H9 (cell line): ENCODE results near the gene TRHDE. TPM values are rescaled to one million over a fixed set of nuclear protein-coding genes. Genes with fewer than 3 reads are reported as not detected.

Experiments used
- DNase-seq: peaks from one replicate; pipeline ENCODE4 v3.0.0-alpha.2; 2017
- H2AFZ ChIP-seq: one replicate; pipeline ENCODE4 v1.6.1; 2013; ENCODE audit warnings: mild to moderate bottlenecking, low read length, control low read depth, moderate library complexity
- H2AK5ac ChIP-seq: 2 replicates; pipeline ENCODE4 v1.6.1; 2013; ENCODE audit warnings: low read length, control low read depth, mixed read lengths; ENCODE audit not compliant: insufficient read length
- H2BK120ac ChIP-seq: one replicate; pipeline ENCODE4 v1.6.1; 2013; ENCODE audit warnings: low read depth, mild to moderate bottlenecking, low read length, control low read depth, inconsistent platforms; ENCODE audit not compliant: poor library complexity, severe bottlenecking
- H2BK12ac ChIP-seq: 2 replicates; pipeline ENCODE4 v1.6.1; 2013; ENCODE audit warnings: low read length, control low read depth, mixed read lengths, low read depth; ENCODE audit not compliant: insufficient read length
- H2BK15ac ChIP-seq: 2 replicates; pipeline ENCODE4 v1.6.1; 2013; ENCODE audit warnings: low read depth, low read length, control low read depth
- H2BK20ac ChIP-seq: one replicate; pipeline ENCODE4 v1.6.1; 2013; ENCODE audit warnings: low read depth, mild to moderate bottlenecking, low read length, control low read depth, inconsistent platforms; ENCODE audit not compliant: poor library complexity, severe bottlenecking
- H2BK5ac ChIP-seq: 2 replicates; pipeline ENCODE4 v1.6.1; 2013; ENCODE audit warnings: low read length, control low read depth, mixed read lengths; ENCODE audit not compliant: insufficient read length
- H3K14ac ChIP-seq: 2 replicates; pipeline ENCODE4 v1.6.1; 2013; ENCODE audit warnings: low read length, control low read depth; ENCODE audit not compliant: insufficient read depth
- H3K18ac ChIP-seq: 2 replicates; pipeline ENCODE4 v1.6.1; 2013; ENCODE audit warnings: low read depth, mild to moderate bottlenecking, mixed read lengths, low read length, control low read depth; ENCODE audit not compliant: insufficient read length
- H3K23ac ChIP-seq: 2 replicates; pipeline ENCODE4 v1.6.1; 2013; ENCODE audit warnings: low read length, control low read depth, mixed read lengths, low read depth; ENCODE audit not compliant: insufficient read length
- H3K23me2 ChIP-seq: 2 replicates; pipeline ENCODE4 v1.6.1; 2013; ENCODE audit warnings: low read depth, mild to moderate bottlenecking, mixed read lengths, low read length, control low read depth; ENCODE audit not compliant: insufficient read length, poor library complexity, severe bottlenecking
- H3K27ac ChIP-seq: 2 replicates; pipeline ENCODE4 v1.5.1; 2013; ENCODE audit warnings: low read length, control low read depth, mixed read lengths, low read depth; ENCODE audit not compliant: insufficient read length
- H3K27me3 ChIP-seq: 2 replicates; pipeline ENCODE4 v1.6.1; 2013; ENCODE audit warnings: low read length, control low read depth, inconsistent platforms; ENCODE audit not compliant: insufficient read depth
- H3K4ac ChIP-seq: 2 replicates; pipeline ENCODE4 v1.6.1; 2013; ENCODE audit warnings: low read depth, mild to moderate bottlenecking, control low read depth, inconsistent platforms, low read length, moderate library complexity
- H3K4me1 ChIP-seq: 2 replicates; pipeline ENCODE4 v1.6.1; 2013; ENCODE audit warnings: low read length, control low read depth, inconsistent platforms; ENCODE audit not compliant: insufficient read depth
- H3K4me2 ChIP-seq: 2 replicates; pipeline ENCODE4 v1.6.1; 2013; ENCODE audit warnings: low read length, control low read depth, mixed read lengths; ENCODE audit not compliant: insufficient read length, insufficient read depth
- H3K56ac ChIP-seq: 2 replicates; pipeline ENCODE4 v1.6.1; 2013; ENCODE audit warnings: low read depth, mild to moderate bottlenecking, mixed read lengths, low read length, control low read depth; ENCODE audit not compliant: insufficient read length
- H3K79me1 ChIP-seq: 2 replicates; pipeline ENCODE4 v1.6.1; 2013; ENCODE audit warnings: low read depth, mild to moderate bottlenecking, moderate library complexity, low read length, control low read depth, inconsistent platforms; ENCODE audit not compliant: insufficient read depth, poor library complexity, severe bottlenecking
- H3K79me2 ChIP-seq: 2 replicates; pipeline ENCODE4 v1.6.1; 2013; ENCODE audit warnings: low read length, control low read depth, inconsistent platforms; ENCODE audit not compliant: insufficient read depth
- H3K9ac ChIP-seq: 2 replicates; pipeline ENCODE4 v1.6.1; 2013; ENCODE audit warnings: low read length, control low read depth, mixed read lengths; ENCODE audit not compliant: insufficient read length; ENCODE audit errors: extremely low read depth
- H3K9me3 ChIP-seq: one replicate; pipeline ENCODE4 v1.6.1; 2013; ENCODE audit warnings: low read depth, low read length, inconsistent platforms; ENCODE audit not compliant: control insufficient read depth
- H3T11ph ChIP-seq: one replicate; pipeline ENCODE4 v1.6.1; 2013; ENCODE audit warnings: mild to moderate bottlenecking, low read length, control low read depth, inconsistent platforms
- H4K20me1 ChIP-seq: one replicate; pipeline ENCODE4 v1.6.1; 2013; ENCODE audit not compliant: control insufficient read depth, insufficient read length, insufficient read depth
- H4K5ac ChIP-seq: 2 replicates; pipeline ENCODE4 v1.6.1; 2013; ENCODE audit warnings: low read depth, mild to moderate bottlenecking, mixed read lengths, low read length, control low read depth; ENCODE audit not compliant: insufficient read length
- H4K8ac ChIP-seq: replicated peaks from 2 replicates; pipeline ENCODE4 v1.6.1; 2013; ENCODE audit warnings: low read length, control low read depth, mixed read lengths, low read depth; ENCODE audit not compliant: insufficient read length
- H4K91ac ChIP-seq: 2 replicates; pipeline ENCODE4 v1.6.1; 2013; ENCODE audit warnings: low read depth, mild to moderate bottlenecking, moderate library complexity, mixed read lengths, low read length, control low read depth; ENCODE audit not compliant: insufficient read length
- H3K27ac Mint-ChIP-seq, 3 experiments: 2 replicates in 2 of 3; 3 replicates in 1 of 3; pipeline ENCODE4 v1.8.0; 2020 to 2021; ENCODE audit warnings: mixed read lengths in 3 of 3, mild to moderate bottlenecking in 1 of 3, moderate library complexity in 1 of 3
- H3K27me3 Mint-ChIP-seq: 2 replicates; pipeline ENCODE4 v1.8.0; 2021; ENCODE audit warnings: low read depth, mild to moderate bottlenecking, moderate library complexity, mixed read lengths
- H3K36me3 Mint-ChIP-seq, 3 experiments: 2 replicates in 2 of 3; 3 replicates in 1 of 3; pipeline ENCODE4 v1.8.0; 2020 to 2021; ENCODE audit warnings: low read depth in 3 of 3, mixed read lengths in 3 of 3; ENCODE audit not compliant: insufficient read depth in 1 of 3
- H3K4me1 Mint-ChIP-seq, 2 experiments: 2 replicates each; pipeline ENCODE4 v1.8.0; 2020; ENCODE audit warnings: mixed read lengths in 2 of 2
- H3K4me3 Mint-ChIP-seq, 2 experiments: 2 replicates in 1 of 2; 3 replicates in 1 of 2; pipeline ENCODE4 v1.8.0; 2020 to 2021; ENCODE audit warnings: mild to moderate bottlenecking in 2 of 2, mixed read lengths in 2 of 2, moderate library complexity in 1 of 2
- H3K9me3 Mint-ChIP-seq, 2 experiments: 2 replicates in 1 of 2; 3 replicates in 1 of 2; pipeline ENCODE4 v1.8.0; 2020; ENCODE audit warnings: mild to moderate bottlenecking in 2 of 2, mixed read lengths in 2 of 2, moderate library complexity in 1 of 2
- CTCF ChIP-seq: fragments of 200-600 bp; sonication (generic); conservative IDR thresholded peaks from 3 replicates; pipeline ENCODE4 v1.8.0; 2021; ENCODE audit warnings: antibody characterized with exemption, mild to moderate bottlenecking
- WGBS: extraction: QIAGEN DNeasy Blood & Tissue Kit; methylation state at CpG from one replicate; pipeline ENCODE4 v1.1.7; 2013; ENCODE audit warnings: missing lambda C conversion rate, low lambda C conversion rate, mixed read lengths; ENCODE audit not compliant: insufficient read length; ENCODE audit errors: extremely low coverage; 5-methylcytosine and 5-hydroxymethylcytosine counted together
- total RNA-seq: library from RNA; stranded (reverse); gene quantifications from 2 replicates; pipeline ENCODE4 v1.2.1, GENCODE V29; 2021

The TRHDE gene
- total RNA-seq, 1 experiment from 2014 or later = 1.0 TPM

- Histone ChIP-seq H3K23ac (no peak overlapping the region), H4K5ac (no peak overlapping the region), H3K4ac (no peak overlapping the region), H3K27ac (no peak overlapping the region), H4K8ac (no peak overlapping the region), H3K9me3 (no peaks in the 10 kb centered on the region), H3K4me2 (no peak overlapping the region), H2BK5ac (no peak overlapping the region), H2AK5ac (no peak overlapping the region), H3K56ac (no peak overlapping the region), H3K9ac (no peak overlapping the region), H2BK120ac (no peak overlapping the region), H3K4me1 (no peaks in the 10 kb centered on the region), H2BK15ac (no peak overlapping the region), H3T11ph (no peak overlapping the region), H2BK20ac (no peak overlapping the region), H3K23me2 (no peaks in the 10 kb centered on the region), H3K79me1 (no peaks in the 10 kb centered on the region), H3K27me3 (no peaks in the 10 kb centered on the region), H2AFZ (no peak overlapping the region), H4K91ac (no peak overlapping the region), H3K14ac (no peak overlapping the region), H3K79me2 (no peaks in the 10 kb centered on the region), H4K20me1 (no peaks in the 10 kb centered on the region), H2BK12ac (no peak overlapping the region), H3K18ac (no peak overlapping the region)
- no CpG with 5 or more reads among the region's 3 CpGs for WGBS
- TF ChIP-seq CTCF = no peak
- H3K4me3 Mint-ChIP-seq = no peak overlapping the region
- H3K27ac Mint-ChIP-seq = no peak overlapping the region; a peak in 1 of 7 replicates
- H3K9me3 Mint-ChIP-seq = no peaks in the 10 kb centered on the region; a peak in 1 of 5 replicates
- H3K36me3 Mint-ChIP-seq = no peaks in the 10 kb centered on the region
- H3K4me1 Mint-ChIP-seq = peaks cover 0 to 3% of the 10 kb centered on the region in 2 experiments; a peak in 2 of 4 replicates
- no peaks in the 10 kb centered on the region for H3K27me3 Mint-ChIP-seq
- no peak for DNase-seq
Observed at GRCh38 chr12:72297666-72298065, 25.5 kb downstream of the TRHDE start.
